HG03159 (cell line): Measurements from ENCODE around the gene SPATA21.
"Not testable (repeated sequence)": the region's sequence is repeated elsewhere in the genome, so short reads cannot be mapped to it uniquely, and the experiment has no call there.

ENCODE experiments used
- ATAC-seq: cut with Tn5 transposase; IDR thresholded peaks from one replicate; pipeline ENCODE4 v1.9.1; 2021; ENCODE audit warnings: mild to moderate bottlenecking, moderate library complexity; ENCODE audit not compliant: unreplicated experiment

Gene SPATA21

GRCh38 chr1:16436946-16437474, at the start of gene SPATA21:
TSS of gene SPATA21 (minus strand) at chr1:16437424. CDS start at chr1:16431371, 6,053 bp downstream.
- no peak for ATAC-seq

GRCh38 chr1:16487011-16487410, 49.8 kb upstream of the SPATA21 start:
- not testable (repeated sequence) for ATAC-seq

- not testable (repeated sequence) for ATAC-seq
These were observed 49.1 kb upstream of the SPATA21 start for GRCh38 chr1:16486316-16486715.

- ATAC-seq, result no peak
These were observed 47.7 kb upstream of the SPATA21 start for GRCh38 chr1:16484931-16485330.

- ATAC-seq, result no peak
These were observed 47.2 kb upstream of the SPATA21 start for GRCh38 chr1:16484501-16484835.

GRCh38 chr1:16483639-16484500, 46.6 kb upstream of the SPATA21 start:
- ATAC-seq, result not testable (repeated sequence)

- not testable (repeated sequence) for ATAC-seq
These were observed 45.9 kb upstream of the SPATA21 start for GRCh38 chr1:16483146-16483545.

GRCh38 chr1:16478091-16478490, 40.9 kb upstream of the SPATA21 start:
- ATAC-seq, result no peak

GRCh38 chr1:16475771-16476770, 38.8 kb upstream of the SPATA21 start:
- not testable (repeated sequence) for ATAC-seq

- ATAC-seq, result not testable (repeated sequence)
These were observed 37.7 kb upstream of the SPATA21 start for GRCh38 chr1:16474891-16475290.

- ATAC-seq, result no peak
These were observed 37.1 kb upstream of the SPATA21 start for GRCh38 chr1:16474166-16474800.

GRCh38 chr1:16468558-16468957, 31.3 kb upstream of the SPATA21 start:
- no peak for ATAC-seq

- ATAC-seq, result no peak
These were observed 27.8 kb upstream of the SPATA21 start for GRCh38 chr1:16464917-16465625.

GRCh38 chr1:16462773-16463330, 25.6 kb upstream of the SPATA21 start:
- no peak for ATAC-seq

- no peak for ATAC-seq
These were observed 24.5 kb upstream of the SPATA21 start for GRCh38 chr1:16461681-16462080.

- ATAC-seq, result no peak
These were observed 22.2 kb upstream of the SPATA21 start for GRCh38 chr1:16459352-16459925.

GRCh38 chr1:16458831-16459230, 21.6 kb upstream of the SPATA21 start:
- ATAC-seq, result no peak

- ATAC-seq, result not testable (repeated sequence)
These were observed 18.9 kb upstream of the SPATA21 start for GRCh38 chr1:16456151-16456550.

- ATAC-seq, result not testable (repeated sequence)
These were observed 17.7 kb upstream of the SPATA21 start for GRCh38 chr1:16454909-16455308.
